ENCODE data around the gene MTHFD2L. TPM values are rescaled to one million over a fixed set of nuclear protein-coding genes. Genes with fewer than 3 reads are reported as not detected.

Gene MTHFD2L
- total RNA-seq, 1 experiment from 2014 or later, result 11.6 TPM

GRCh38 chr4:74197080-74197479 is 39.2 kb downstream of the MTHFD2L start:
- Mint-ChIP-seq H3K9me3 (no peaks in the 10 kb centered on the region), H3K36me3 (ENCODE audit: insufficient read depth in 1 of 3, low read depth in 3 of 3) (no peaks in the 10 kb centered on the region; a peak in 2 of 7 replicates), H3K4me1 (peaks cover 0 to 3% of the 10 kb centered on the region in 2 experiments; a peak in 1 of 4 replicates), H3K27ac (no peak overlapping the region), H3K27me3 (ENCODE audit: low read depth) (no peaks in the 10 kb centered on the region), H3K4me3 (no peak overlapping the region)
- DNase-seq, result no peak
- no peak overlapping the region for H4K5ac ChIP-seq (ENCODE audit: insufficient read length, low read depth, low read length)
- H3K4ac ChIP-seq (ENCODE audit: low read depth, low read length), result no peak overlapping the region
- no peak overlapping the region for H2BK5ac ChIP-seq (ENCODE audit: insufficient read length, low read length)
- H3K27ac ChIP-seq (ENCODE audit: insufficient read length, low read depth, low read length), result no peak overlapping the region
- no peak overlapping the region for H3K4me2 ChIP-seq (ENCODE audit: insufficient read depth, insufficient read length, low read length)
- H2BK15ac ChIP-seq (ENCODE audit: low read depth, low read length), result no peak overlapping the region
- H3T11ph ChIP-seq (ENCODE audit: low read length), result no peak overlapping the region
- H3K9ac ChIP-seq (ENCODE audit: extremely low read depth, insufficient read length, low read length), result no peak overlapping the region
- H3K18ac ChIP-seq (ENCODE audit: insufficient read length, low read depth, low read length), result no peak overlapping the region
- H3K27me3 ChIP-seq (ENCODE audit: insufficient read depth, low read length), result no peaks in the 10 kb centered on the region
- no peaks in the 10 kb centered on the region for H3K9me3 ChIP-seq (ENCODE audit: control insufficient read depth, low read depth, low read length)
- H3K4me1 ChIP-seq (ENCODE audit: insufficient read depth, low read length), result no peaks in the 10 kb centered on the region
- H2AFZ ChIP-seq (ENCODE audit: low read length), result no peak overlapping the region
- H3K14ac ChIP-seq (ENCODE audit: insufficient read depth, low read length), result no peak overlapping the region
- H2BK120ac ChIP-seq (ENCODE audit: low read depth, low read length, poor library complexity, severe bottlenecking), result no peak overlapping the region
- no peaks in the 10 kb centered on the region for H3K23me2 ChIP-seq (ENCODE audit: insufficient read length, low read depth, low read length, poor library complexity, severe bottlenecking)
- H4K20me1 ChIP-seq (ENCODE audit: control insufficient read depth, insufficient read depth, insufficient read length), result no peaks in the 10 kb centered on the region
- H3K56ac ChIP-seq (ENCODE audit: insufficient read length, low read depth, low read length), result no peak overlapping the region
- no peak overlapping the region for H2BK12ac ChIP-seq (ENCODE audit: insufficient read length, low read depth, low read length)
- no peak overlapping the region for H4K8ac ChIP-seq (replicated peaks; ENCODE audit: insufficient read length, low read depth, low read length)
- H3K79me1 ChIP-seq (ENCODE audit: insufficient read depth, low read depth, low read length, poor library complexity, severe bottlenecking), result no peaks in the 10 kb centered on the region
- no peaks in the 10 kb centered on the region for H3K79me2 ChIP-seq (ENCODE audit: insufficient read depth, low read length)
- H4K91ac ChIP-seq (ENCODE audit: insufficient read length, low read depth, low read length), result no peak overlapping the region
- H2BK20ac ChIP-seq (ENCODE audit: low read depth, low read length, poor library complexity, severe bottlenecking), result no peak overlapping the region
- no CpG with 5 or more reads among the region's 1 CpG for WGBS (ENCODE audit: extremely low coverage, insufficient read length, low lambda C conversion rate)
- no peak overlapping the region for H3K23ac ChIP-seq (ENCODE audit: insufficient read length, low read depth, low read length)
- no peak overlapping the region for H2AK5ac ChIP-seq (ENCODE audit: insufficient read length, low read length)
- TF ChIP-seq, protein P1, sequence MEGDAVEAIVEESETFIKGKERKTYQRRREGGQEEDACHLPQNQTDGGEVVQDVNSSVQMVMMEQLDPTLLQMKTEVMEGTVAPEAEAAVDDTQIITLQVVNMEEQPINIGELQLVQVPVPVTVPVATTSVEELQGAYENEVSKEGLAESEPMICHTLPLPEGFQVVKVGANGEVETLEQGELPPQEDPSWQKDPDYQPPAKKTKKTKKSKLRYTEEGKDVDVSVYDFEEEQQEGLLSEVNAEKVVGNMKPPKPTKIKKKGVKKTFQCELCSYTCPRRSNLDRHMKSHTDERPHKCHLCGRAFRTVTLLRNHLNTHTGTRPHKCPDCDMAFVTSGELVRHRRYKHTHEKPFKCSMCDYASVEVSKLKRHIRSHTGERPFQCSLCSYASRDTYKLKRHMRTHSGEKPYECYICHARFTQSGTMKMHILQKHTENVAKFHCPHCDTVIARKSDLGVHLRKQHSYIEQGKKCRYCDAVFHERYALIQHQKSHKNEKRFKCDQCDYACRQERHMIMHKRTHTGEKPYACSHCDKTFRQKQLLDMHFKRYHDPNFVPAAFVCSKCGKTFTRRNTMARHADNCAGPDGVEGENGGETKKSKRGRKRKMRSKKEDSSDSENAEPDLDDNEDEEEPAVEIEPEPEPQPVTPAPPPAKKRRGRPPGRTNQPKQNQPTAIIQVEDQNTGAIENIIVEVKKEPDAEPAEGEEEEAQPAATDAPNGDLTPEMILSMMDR (conservative IDR thresholded peaks at IDR 0.05), result no peak

Measured in H9 (cell line).